GM15510 (cell line): Measurements from ENCODE around the gene TRABD2B.

ENCODE experiments used
- POLR2A ChIP-seq: IDR thresholded peaks from 3 replicates; pipeline ENCODE4 v1.6.1; 2011; ENCODE audit warnings: borderline replicate concordance; ENCODE audit not compliant: insufficient read length; ENCODE audit errors: extremely low read depth

Gene TRABD2B

GRCh38 chr1:47876587-47876963 is 120.6 kb downstream of the TRABD2B start:
- TF ChIP-seq POLR2A: no peak

GRCh38 chr1:47875831-47876586 is 121.2 kb downstream of the TRABD2B start:
- TF ChIP-seq POLR2A: no peak

GRCh38 chr1:47875036-47875435 is 122.1 kb downstream of the TRABD2B start:
- no peak for TF ChIP-seq POLR2A

GRCh38 chr1:47873337-47873736 is 123.8 kb downstream of the TRABD2B start:
- TF ChIP-seq POLR2A: no peak

- TF ChIP-seq POLR2A: no peak
These were observed 124.3 kb downstream of the TRABD2B start for GRCh38 chr1:47872886-47873285.

- no peak for TF ChIP-seq POLR2A
These were observed 125.3 kb downstream of the TRABD2B start for GRCh38 chr1:47871799-47872353.

GRCh38 chr1:47870946-47871676 is 126.1 kb downstream of the TRABD2B start:
- no peak for TF ChIP-seq POLR2A

- TF ChIP-seq POLR2A: no peak
These were observed 126.7 kb downstream of the TRABD2B start for GRCh38 chr1:47870480-47870879.

- no peak for TF ChIP-seq POLR2A
These were observed 128.9 kb downstream of the TRABD2B start for GRCh38 chr1:47868348-47868676.

- TF ChIP-seq POLR2A: no peak
These were observed 129.5 kb downstream of the TRABD2B start for GRCh38 chr1:47867438-47868347.

- TF ChIP-seq POLR2A: no peak
These were observed 130.4 kb downstream of the TRABD2B start for GRCh38 chr1:47866601-47867437.

GRCh38 chr1:47865881-47866535 is 131.2 kb downstream of the TRABD2B start:
- TF ChIP-seq POLR2A: no peak

- TF ChIP-seq POLR2A: no peak
These were observed 138.0 kb downstream of the TRABD2B start for GRCh38 chr1:47859092-47859743.

GRCh38 chr1:47856996-47857395 is 140.2 kb downstream of the TRABD2B start:
- TF ChIP-seq POLR2A: no peak

- no peak for TF ChIP-seq POLR2A
These were observed 142.0 kb downstream of the TRABD2B start for GRCh38 chr1:47855230-47855629.
